Endothelial cell of umbilical vein (primary cell): ENCODE data around the gene IFNL3. TPM values are rescaled to one million over a fixed set of nuclear protein-coding genes. Genes with fewer than 3 reads are reported as not detected.

ENCODE experiments used
- BruUV-seq: library from RNA; stranded (reverse); fragments of 400-500 nt; replicated peaks from 2 replicates; lab custom pipeline; 2021; lab: Mats Ljungman, UMichigan
- CTCF ChIA-PET: fragments of 300-600, 350-600 bp; sonication (Branson Sonifier 250); formaldehyde crosslinking; loops from one replicate; lab custom pipeline; 2021; ENCODE audit warnings: antibody characterized with exemption, inconsistent platforms; lab: Charles Lee
- POLR2A ChIA-PET: fragments of 300-600, 350-600 bp; sonication (Branson Sonifier 250); formaldehyde crosslinking; loops from one replicate; lab custom pipeline; 2021; ENCODE audit warnings: antibody characterized with exemption, inconsistent platforms; lab: Charles Lee
- DNase-seq: peaks from one replicate; pipeline ENCODE4 v3.0.0-alpha.2; 2011; ENCODE audit warnings: low read depth, low spot score
- FAIRE-seq: peaks from 2 replicates; lab custom pipeline; 2011; peaks lifted over from hg19 to GRCh38; lab: Jason Lieb, UNC
- H2AFZ ChIP-seq: 2 replicates; pipeline ENCODE4 v1.6.0; 2012; ENCODE audit warnings: low read depth, low read length, control low read depth, inconsistent platforms
- H3K27ac ChIP-seq: 2 replicates; pipeline ENCODE4 v1.5.1; 2011; ENCODE audit warnings: low read depth, mild to moderate bottlenecking, control low read depth, low read length, moderate library complexity; ENCODE audit not compliant: insufficient read depth
- H3K27me3 ChIP-seq, 2 experiments: 2 replicates each; pipeline versions ENCODE4 v1.6.0 to v1.6.1; 2011; ENCODE audit warnings: low read length in 2 of 2, mixed read lengths in 1 of 2; ENCODE audit not compliant: control insufficient read depth in 2 of 2, insufficient read depth in 2 of 2
- H3K36me3 ChIP-seq, 2 experiments: 2 replicates in 1 of 2; 3 replicates in 1 of 2; pipeline ENCODE4 v1.5.1; 2011; ENCODE audit warnings: low read length in 2 of 2, mild to moderate bottlenecking in 1 of 2, moderate library complexity in 1 of 2; ENCODE audit not compliant: control insufficient read depth in 2 of 2, insufficient read depth in 2 of 2; ENCODE audit errors: extremely low read depth in 1 of 2
- H3K4me1 ChIP-seq: 3 replicates; pipeline ENCODE4 v1.5.1; 2011; ENCODE audit warnings: mild to moderate bottlenecking, low read length; ENCODE audit not compliant: control insufficient read depth, insufficient read depth; ENCODE audit errors: extremely low read depth
- H3K4me2 ChIP-seq: 2 replicates; pipeline ENCODE4 v1.6.1; 2011; ENCODE audit warnings: low read length, control low read depth, mixed read lengths; ENCODE audit not compliant: insufficient read depth
- H3K4me3 ChIP-seq, 3 experiments: fragments of 200-600 bp in 1 of 3; sonication (generic), shearing (Covaris generic) in 1 of 3; replicated peaks in 1 of 3; 2 replicates each; pipeline ENCODE4 v1.5.1; 2011 to 2016; ENCODE audit warnings: control low read depth in 3 of 3, low read length in 3 of 3, mild to moderate bottlenecking in 2 of 3, inconsistent platforms in 1 of 3, low read depth in 1 of 3, moderate library complexity in 1 of 3; ENCODE audit not compliant: insufficient read depth in 1 of 3
- H3K79me2 ChIP-seq: 2 replicates; pipeline ENCODE4 v1.6.0; 2012; ENCODE audit warnings: low read length, inconsistent platforms; ENCODE audit not compliant: control insufficient read depth, insufficient read depth
- H3K9ac ChIP-seq: replicated peaks from 2 replicates; pipeline ENCODE3; 2011; ENCODE audit warnings: low read length, control low read depth; ENCODE audit not compliant: insufficient read depth; ENCODE audit errors: extremely low read depth
- H3K9me1 ChIP-seq: replicated peaks from 3 replicates; pipeline ENCODE4 v1.6.0; 2011; ENCODE audit warnings: mild to moderate bottlenecking, low read length; ENCODE audit not compliant: control insufficient read depth, insufficient read depth; ENCODE audit errors: extremely low read depth
- H3K9me3 ChIP-seq: replicated peaks from 2 replicates; pipeline ENCODE4 v1.5.1; 2012; ENCODE audit warnings: low read length, inconsistent platforms; ENCODE audit not compliant: control insufficient read depth, insufficient read depth
- H4K20me1 ChIP-seq: replicated peaks from 2 replicates; pipeline ENCODE3; 2011; ENCODE audit warnings: mild to moderate bottlenecking, low read length; ENCODE audit not compliant: control insufficient read depth, insufficient read depth; ENCODE audit errors: extremely low read depth
- EZH2 ChIP-seq: IDR thresholded peaks from 2 replicates; pipeline ENCODE4 v1.6.1; 2012; ENCODE audit warnings: borderline replicate concordance, low read depth, mild to moderate bottlenecking, moderate library complexity, low read length, inconsistent platforms; ENCODE audit not compliant: severe bottlenecking
- FOS ChIP-seq: IDR thresholded peaks from 2 replicates; pipeline ENCODE4 v1.6.1; 2011; ENCODE audit warnings: mild to moderate bottlenecking, low read length, moderate library complexity, borderline replicate concordance; ENCODE audit not compliant: insufficient read depth
- GATA2 ChIP-seq: IDR thresholded peaks from 2 replicates; pipeline ENCODE4 v1.7.0; 2011; ENCODE audit warnings: low read depth, mild to moderate bottlenecking, moderate library complexity, mixed read lengths, low read length; ENCODE audit not compliant: insufficient read length, insufficient read depth
- JUN ChIP-seq: IDR thresholded peaks from 2 replicates; pipeline ENCODE4 v1.6.1; 2011; ENCODE audit warnings: borderline replicate concordance, low read depth; ENCODE audit not compliant: insufficient read length, insufficient read depth
- MYC ChIP-seq: IDR thresholded peaks from one replicate; pipeline ENCODE4 v1.6.1; 2011; ENCODE audit warnings: mild to moderate bottlenecking, low read depth, low read length
- POLR2A ChIP-seq: IDR thresholded peaks from 2 replicates; pipeline ENCODE4 v1.6.1; 2012; ENCODE audit warnings: low read depth, mild to moderate bottlenecking, control low read depth, low read length
- POLR2AphosphoS5 ChIP-seq: IDR thresholded peaks from 2 replicates; pipeline ENCODE4 v1.6.1; 2012; ENCODE audit warnings: low read depth, mild to moderate bottlenecking, control low read depth, low read length, moderate library complexity; ENCODE audit not compliant: insufficient read depth
- dilution Hi-C: fragments of 300-500 bp; cut with MboI; formaldehyde crosslinking; loops from one replicate; pipeline ENCODE4 v1.15.0; 2019; ENCODE audit warnings: low sequenced_read_pairs; ENCODE audit not compliant: extremely low pct_ligation_motif_present
- intact Hi-C: fragments of 100-400 bp; cut with micrococcal nuclease; formaldehyde crosslinking; loops from one replicate; pipeline ENCODE4 v1.10.0; 2022
- polyA plus RNA-seq, 4 experiments: library from polyadenylated mRNA; depleted of rRNA in 3 of 4; stranded (reverse) in 3 of 4; unstranded in 1 of 4; fragments of >200 nt; gene quantifications; 2 replicates each; pipeline versions ENCODE4 v1.2.1 to v1.2.3, GENCODE V29; 2011 to 2012; ENCODE audit warnings: missing spikeins in 1 of 4
- total RNA-seq: library from RNA; stranded (reverse); gene quantifications from 2 replicates; pipeline ENCODE4 v1.2.3, GENCODE V29; 2021
- TF ChIP-seq, protein P1 (sequence below): IDR thresholded peaks from 2 replicates; pipeline ENCODE4 v1.6.1; 2011; ENCODE audit not compliant: insufficient read depth, insufficient read length
- TF ChIP-seq, protein P2 (sequence below), 2 donors: IDR thresholded peaks; 1 replicate in 1 of 2; 2 replicates in 1 of 2; pipeline ENCODE4 v1.5.1; 2011; ENCODE audit warnings: low read length in 2 of 2, mild to moderate bottlenecking in 2 of 2, moderate library complexity in 2 of 2, control low read depth in 1 of 2, inconsistent platforms in 1 of 2, low read depth in 1 of 2; ENCODE audit not compliant: insufficient read depth in 1 of 2; ENCODE audit errors: extremely low read depth in 1 of 2

IFNL3 gene
- total and polyA plus RNA-seq, 2 donors (not counting 3 experiments of a cell fraction or from before 2014, with no cell fraction given), result not detected

- FAIRE-seq, result no peak
- Histone ChIP-seq H3K27me3 (peaks cover 14 to 24% of the 10 kb centered on the region in 2 experiments), H4K20me1 (no peaks in the 10 kb centered on the region), H2AFZ (no peak overlapping the region), H3K9me1 (no peaks in the 10 kb centered on the region), H3K9ac (no peak overlapping the region), H3K27ac (no peak overlapping the region), H3K36me3 (no peaks in the 10 kb centered on the region), H3K4me2 (no peak overlapping the region), H3K9me3 (no peaks in the 10 kb centered on the region), H3K4me1 (no peaks in the 10 kb centered on the region), H3K4me3 (no peak overlapping the region), H3K79me2 (no peaks in the 10 kb centered on the region)
- dilution Hi-C loops, result no loop called here
- no peak for DNase-seq
- BruUV-seq, result no TSS peak
- intact Hi-C loops, result no loop called here
- CTCF ChIA-PET, result interaction anchor here (2.9 kb wide), 1 partner anchor 83 kb away, joined by 10 read pairs; no protein-coding TSS in a partner anchor
- TF ChIP-seq EZH2 (no peak), FOS (no peak), POLR2A (no peak), POLR2AphosphoS5 (no peak), JUN (no peak), GATA2 (no peak), MYC (no peak)
- TF ChIP-seq, protein P1, sequence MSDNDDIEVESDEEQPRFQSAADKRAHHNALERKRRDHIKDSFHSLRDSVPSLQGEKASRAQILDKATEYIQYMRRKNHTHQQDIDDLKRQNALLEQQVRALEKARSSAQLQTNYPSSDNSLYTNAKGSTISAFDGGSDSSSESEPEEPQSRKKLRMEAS, result no peak
- TF ChIP-seq, protein P2, sequence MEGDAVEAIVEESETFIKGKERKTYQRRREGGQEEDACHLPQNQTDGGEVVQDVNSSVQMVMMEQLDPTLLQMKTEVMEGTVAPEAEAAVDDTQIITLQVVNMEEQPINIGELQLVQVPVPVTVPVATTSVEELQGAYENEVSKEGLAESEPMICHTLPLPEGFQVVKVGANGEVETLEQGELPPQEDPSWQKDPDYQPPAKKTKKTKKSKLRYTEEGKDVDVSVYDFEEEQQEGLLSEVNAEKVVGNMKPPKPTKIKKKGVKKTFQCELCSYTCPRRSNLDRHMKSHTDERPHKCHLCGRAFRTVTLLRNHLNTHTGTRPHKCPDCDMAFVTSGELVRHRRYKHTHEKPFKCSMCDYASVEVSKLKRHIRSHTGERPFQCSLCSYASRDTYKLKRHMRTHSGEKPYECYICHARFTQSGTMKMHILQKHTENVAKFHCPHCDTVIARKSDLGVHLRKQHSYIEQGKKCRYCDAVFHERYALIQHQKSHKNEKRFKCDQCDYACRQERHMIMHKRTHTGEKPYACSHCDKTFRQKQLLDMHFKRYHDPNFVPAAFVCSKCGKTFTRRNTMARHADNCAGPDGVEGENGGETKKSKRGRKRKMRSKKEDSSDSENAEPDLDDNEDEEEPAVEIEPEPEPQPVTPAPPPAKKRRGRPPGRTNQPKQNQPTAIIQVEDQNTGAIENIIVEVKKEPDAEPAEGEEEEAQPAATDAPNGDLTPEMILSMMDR (IDR thresholded peaks at IDR 0.05; ENCODE audit: extremely low read depth in 1 of 2, insufficient read depth in 1 of 2, low read depth in 1 of 2, low read length in 2 of 2), result no peak
- POLR2A ChIA-PET, result no interaction called here
These were observed 39.4 kb downstream of the IFNL3 start for GRCh38 chr19:39205449-39205764.
